ENCODE measurements around the gene SNU13.

SNU13 gene

DNA sequence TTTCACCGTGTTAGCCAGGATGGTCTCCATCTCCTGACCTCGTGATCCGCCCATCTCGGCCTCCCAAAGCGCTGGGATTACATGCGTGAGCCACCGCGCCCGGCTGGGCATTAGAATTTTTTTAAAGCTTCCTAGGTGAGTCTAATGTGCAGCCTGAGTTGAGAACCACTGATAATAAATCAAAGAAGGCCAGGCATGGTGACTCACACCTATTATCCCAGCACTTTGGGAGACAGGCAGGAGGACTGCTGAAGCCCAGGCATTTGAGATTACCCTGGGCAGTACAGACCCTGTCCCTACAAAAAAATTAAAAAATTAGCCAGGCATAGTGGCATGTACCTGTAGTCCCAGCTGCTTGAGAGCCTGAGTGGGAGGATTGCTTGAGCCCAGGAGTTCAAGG is 24.3 kb upstream of the SNU13 start:
- Histone ChIP-seq H3K4me3 (no peak overlapping the region), H3K4me1 (no peaks in the 10 kb centered on the region), H3K9me3 (no peaks in the 10 kb centered on the region), H3K36me3 (no peaks in the 10 kb centered on the region), H3K27me3 (no peaks in the 10 kb centered on the region), H3K27ac (no peak overlapping the region)
- TF ChIP-seq, protein P1, sequence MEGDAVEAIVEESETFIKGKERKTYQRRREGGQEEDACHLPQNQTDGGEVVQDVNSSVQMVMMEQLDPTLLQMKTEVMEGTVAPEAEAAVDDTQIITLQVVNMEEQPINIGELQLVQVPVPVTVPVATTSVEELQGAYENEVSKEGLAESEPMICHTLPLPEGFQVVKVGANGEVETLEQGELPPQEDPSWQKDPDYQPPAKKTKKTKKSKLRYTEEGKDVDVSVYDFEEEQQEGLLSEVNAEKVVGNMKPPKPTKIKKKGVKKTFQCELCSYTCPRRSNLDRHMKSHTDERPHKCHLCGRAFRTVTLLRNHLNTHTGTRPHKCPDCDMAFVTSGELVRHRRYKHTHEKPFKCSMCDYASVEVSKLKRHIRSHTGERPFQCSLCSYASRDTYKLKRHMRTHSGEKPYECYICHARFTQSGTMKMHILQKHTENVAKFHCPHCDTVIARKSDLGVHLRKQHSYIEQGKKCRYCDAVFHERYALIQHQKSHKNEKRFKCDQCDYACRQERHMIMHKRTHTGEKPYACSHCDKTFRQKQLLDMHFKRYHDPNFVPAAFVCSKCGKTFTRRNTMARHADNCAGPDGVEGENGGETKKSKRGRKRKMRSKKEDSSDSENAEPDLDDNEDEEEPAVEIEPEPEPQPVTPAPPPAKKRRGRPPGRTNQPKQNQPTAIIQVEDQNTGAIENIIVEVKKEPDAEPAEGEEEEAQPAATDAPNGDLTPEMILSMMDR (IDR thresholded peaks at IDR 0.05): no peak
- DNase-seq: no peak
- intact Hi-C loops (cut with DNase I; ENCODE audit: low total_unique reads): no loop called here

DNA sequence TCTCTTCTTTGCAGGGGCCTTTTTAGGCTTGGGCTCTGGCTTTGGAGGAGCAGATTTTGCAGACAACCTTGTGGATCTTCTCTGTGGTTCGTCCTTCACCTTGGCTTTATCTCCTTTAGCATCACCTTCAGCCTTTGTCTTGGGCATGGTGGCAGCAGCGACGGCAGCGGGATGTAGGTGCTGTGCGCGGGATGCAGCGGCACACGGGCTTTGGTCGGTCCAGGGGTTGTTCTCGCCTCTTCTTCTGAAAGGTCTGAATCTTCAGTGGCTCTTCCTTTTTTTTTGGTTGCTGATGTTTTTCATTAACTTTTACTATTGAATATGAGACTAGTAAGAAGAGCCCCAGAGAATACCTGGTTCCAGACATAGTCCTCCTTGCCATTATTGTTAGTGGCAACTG is 20.7 kb upstream of the SNU13 start:
- H3K4me3 ChIP-seq: no peak overlapping the region
- no peaks in the 10 kb centered on the region for H3K27me3 ChIP-seq
- intact Hi-C loops (cut with DNase I; ENCODE audit: low total_unique reads): no loop called here
- no peaks in the 10 kb centered on the region for H3K4me1 ChIP-seq
- no peak overlapping the region for H3K27ac ChIP-seq
- no peaks in the 10 kb centered on the region for H3K36me3 ChIP-seq
- TF ChIP-seq, protein P1 (IDR thresholded peaks at IDR 0.05): no peak
- no peak for DNase-seq
- H3K9me3 ChIP-seq: no peaks in the 10 kb centered on the region

DNA sequence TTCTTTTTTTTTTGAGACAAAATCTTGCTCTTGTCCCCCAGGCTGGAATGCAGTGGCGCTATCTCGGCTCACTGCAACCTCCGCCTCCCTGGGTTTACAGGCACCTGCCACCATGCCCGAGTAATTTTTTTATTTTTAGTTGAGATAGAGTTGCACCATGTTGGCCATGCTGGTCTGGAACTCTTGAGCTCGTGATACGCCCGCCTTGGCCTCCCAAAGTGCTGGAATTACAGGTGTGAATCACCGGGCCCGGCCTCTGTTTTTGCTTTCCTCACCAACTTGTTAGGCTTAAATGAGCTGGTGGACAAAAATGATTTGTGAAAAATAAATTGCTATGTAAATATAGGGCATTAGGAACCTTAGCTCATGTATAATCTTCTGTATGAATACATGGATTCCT is 14.1 kb upstream of the SNU13 start:
- no peak overlapping the region for H3K4me3 ChIP-seq
- TF ChIP-seq, protein P1 (IDR thresholded peaks at IDR 0.05): no peak
- intact Hi-C loops (cut with DNase I; ENCODE audit: low total_unique reads): no loop called here
- no peak overlapping the region for H3K27ac ChIP-seq
- no peaks in the 10 kb centered on the region for H3K9me3 ChIP-seq
- no peak for DNase-seq
- H3K4me1 ChIP-seq: peaks cover 0 to 8% (median 6%) of the 10 kb centered on the region in 4 donors
- H3K27me3 ChIP-seq: peaks cover 0 to 10% of the 10 kb centered on the region in 2 donors
- H3K36me3 ChIP-seq: no peaks in the 10 kb centered on the region

DNA sequence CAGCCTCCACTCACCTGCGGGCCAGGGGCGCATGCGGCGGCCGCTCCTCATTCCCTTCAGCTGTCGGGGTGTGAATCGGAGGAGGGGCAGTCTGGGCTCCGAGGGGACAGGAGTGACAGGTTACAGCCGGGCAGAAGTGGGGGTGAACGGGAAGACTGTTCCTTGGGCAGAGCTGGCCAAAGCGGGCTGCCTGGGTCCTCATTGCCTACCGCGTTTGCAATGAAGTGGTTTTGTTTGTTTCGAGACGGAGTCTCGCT is 11.4 kb upstream of the SNU13 start:
- Histone ChIP-seq H3K27ac (no peak overlapping the region), H3K36me3 (no peaks in the 10 kb centered on the region), H3K4me3 (no peak overlapping the region), H3K4me1 (peaks cover 0 to 18% (median 13%) of the 10 kb centered on the region in 4 donors), H3K27me3 (peaks cover 0 to 10% of the 10 kb centered on the region in 2 donors), H3K9me3 (no peaks in the 10 kb centered on the region)
- DNase-seq: no peak
- TF ChIP-seq, protein P1 (IDR thresholded peaks at IDR 0.05): no peak
- intact Hi-C loops (cut with DNase I; ENCODE audit: low total_unique reads): no loop called here

DNA sequence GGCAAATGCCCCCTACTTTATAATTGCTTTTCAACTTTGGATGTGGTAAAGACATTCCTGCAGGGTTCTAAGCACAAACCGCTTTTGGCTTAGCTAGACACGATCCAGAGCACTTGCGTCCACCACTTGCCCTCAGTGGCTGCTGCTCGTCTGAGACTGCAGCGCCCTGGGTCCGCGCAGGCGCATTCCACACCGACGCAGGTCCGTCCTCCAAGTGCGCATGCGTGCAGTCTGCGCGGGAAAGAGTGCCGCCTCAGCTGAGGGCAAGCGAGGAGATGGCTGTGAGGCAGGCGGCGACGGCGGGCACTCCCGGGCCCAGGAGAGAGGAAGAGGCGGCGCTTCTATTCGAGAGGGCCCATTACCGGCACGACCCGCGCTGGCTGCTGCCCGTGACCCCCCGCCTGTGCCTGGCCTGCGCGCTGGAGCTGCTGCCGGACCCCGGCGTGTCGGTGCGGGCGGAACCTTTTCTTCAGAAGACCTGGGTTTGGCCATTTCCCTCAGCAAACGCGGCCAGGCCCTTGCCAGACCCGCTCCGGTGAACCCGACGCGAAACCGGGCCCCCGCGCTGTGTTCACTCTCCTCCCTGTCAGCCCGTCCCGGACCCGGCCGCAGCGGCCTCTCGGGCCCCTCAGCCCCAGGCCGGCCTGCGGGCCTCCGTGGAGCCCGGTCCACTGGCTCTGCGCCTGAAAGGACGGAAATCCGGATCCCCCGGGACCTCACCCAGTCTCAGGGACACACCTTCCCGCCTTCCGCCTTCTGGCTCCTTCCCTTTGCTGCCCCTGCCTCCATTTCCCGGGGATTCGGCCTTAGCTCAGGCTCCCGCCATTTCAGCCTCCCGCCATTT is 10.8 kb upstream of the SNU13 start, which contains the start of gene MEI1:
Gene MEI1, plus strand, starts transcription at position 240 of the 844 bp plus-strand sequence. Its CDS starts 36 bp downstream, at position 276.
- Histone ChIP-seq H3K4me1 (peaks cover 0 to 18% (median 13%) of the 10 kb centered on the region in 4 donors), H3K36me3 (peaks cover 0 to 2% (median 0%) of the 10 kb centered on the region in 3 donors), H3K27ac (no peak within 1 kb of the TSS), H3K27me3 (peaks cover 0 to 10% of the 10 kb centered on the region in 2 donors), H3K4me3 (peak within 1 kb of the TSS in 1 of 2 donors; percentile 18), H3K9me3 (no peaks in the 10 kb centered on the region)
- peak; percentile 64 to 86 for DNase-seq
- TF ChIP-seq, protein P1 (IDR thresholded peaks at IDR 0.05): no peak
- intact Hi-C loops (cut with DNase I; ENCODE audit: low total_unique reads): no loop called here

Measured in tibial artery (tissue), 4 donors.